HCT116 (cell line): ENCODE data around the gene KNDC1.

Experiments used
- CTCF ChIP-seq, 3 experiments: fragments of 200-600 bp in 1 of 3; sonication (generic) in 1 of 3; IDR thresholded peaks in 2 of 3; conservative IDR thresholded peaks in 1 of 3; 2 replicates each; pipeline ENCODE4 v1.5.1; 2012 to 2017; ENCODE audit warnings: low read depth in 2 of 3, low read length in 2 of 3, antibody characterized with exemption in 1 of 3, borderline replicate concordance in 1 of 3, control low read depth in 1 of 3, mild to moderate bottlenecking in 1 of 3, mixed read lengths in 1 of 3, mixed run types in 1 of 3, moderate library complexity in 1 of 3; ENCODE audit not compliant: insufficient read depth in 1 of 3
- ELF1 ChIP-seq: IDR thresholded peaks from 2 replicates; pipeline ENCODE4 v1.6.1; 2012; ENCODE audit warnings: low read depth, borderline replicate concordance
- EZH2 ChIP-seq: fragments of 200-600 bp; sonication (generic); IDR thresholded peaks from 2 replicates; pipeline ENCODE4 v1.6.1; 2017; ENCODE audit warnings: antibody characterized with exemption, mixed run types
- EZH2phosphoT487 ChIP-seq: fragments of 200-600 bp; IDR thresholded peaks from 2 replicates; pipeline ENCODE4 v1.6.1; 2018; ENCODE audit warnings: antibody characterized with exemption, borderline replicate concordance
- JUND ChIP-seq: IDR thresholded peaks from 2 replicates; pipeline ENCODE4 v1.6.1; 2012
- POLR2A ChIP-seq: IDR thresholded peaks from 2 replicates; pipeline ENCODE4 v1.7.0; 2011; ENCODE audit warnings: borderline replicate concordance; ENCODE audit not compliant: insufficient read depth, insufficient read length; ENCODE audit errors: extremely low read depth
- POLR2AphosphoS5 ChIP-seq: IDR thresholded peaks from 2 replicates; pipeline ENCODE4 v1.6.1; 2011; ENCODE audit warnings: mild to moderate bottlenecking, low read depth, low read length, moderate library complexity
- RAD21 ChIP-seq: IDR thresholded peaks from 2 replicates; pipeline ENCODE4 v1.6.1; 2012; ENCODE audit warnings: low read depth, mild to moderate bottlenecking
- TCF7L2 ChIP-seq: IDR thresholded peaks from 2 replicates; pipeline ENCODE4 v1.7.0; 2011; ENCODE audit warnings: borderline replicate concordance, inconsistent platforms; ENCODE audit not compliant: insufficient read depth, insufficient read length; ENCODE audit errors: extremely low read depth
- YY1 ChIP-seq: IDR thresholded peaks from 2 replicates; pipeline ENCODE4 v1.6.1; 2011; ENCODE audit warnings: low read length, low read depth, moderate library complexity, mild to moderate bottlenecking; ENCODE audit not compliant: insufficient replicate concordance; ENCODE audit errors: extremely low read depth
- ZFX ChIP-seq: fragments of 450-650 bp; IDR thresholded peaks from 2 replicates; pipeline ENCODE4 v1.6.1; 2017
- TF ChIP-seq, protein P1 (sequence below): IDR thresholded peaks from 2 replicates; pipeline ENCODE4 v1.6.1; 2012
- TF ChIP-seq, protein P2 (sequence below): IDR thresholded peaks from 2 replicates; pipeline ENCODE4 v1.6.1; 2012
- TF ChIP-seq, protein P3 (sequence below): IDR thresholded peaks from 2 replicates; pipeline ENCODE4 v1.6.1; 2012; ENCODE audit warnings: low read depth

GRCh38 chr10:133263674-133264073 is 103.7 kb downstream of the KNDC1 start:
- no peak for TF ChIP-seq RAD21
- no peak for TF ChIP-seq CTCF (IDR thresholded peaks at IDR 0.05 in 2 of 3, conservative IDR thresholded peaks at IDR 0.05 in 1 of 3; ENCODE audit: borderline replicate concordance in 1 of 3, insufficient read depth in 1 of 3, low read depth in 2 of 3, low read length in 2 of 3)
- TF ChIP-seq, protein P1, sequence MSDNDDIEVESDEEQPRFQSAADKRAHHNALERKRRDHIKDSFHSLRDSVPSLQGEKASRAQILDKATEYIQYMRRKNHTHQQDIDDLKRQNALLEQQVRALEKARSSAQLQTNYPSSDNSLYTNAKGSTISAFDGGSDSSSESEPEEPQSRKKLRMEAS = no peak
- TF ChIP-seq, protein P2, sequence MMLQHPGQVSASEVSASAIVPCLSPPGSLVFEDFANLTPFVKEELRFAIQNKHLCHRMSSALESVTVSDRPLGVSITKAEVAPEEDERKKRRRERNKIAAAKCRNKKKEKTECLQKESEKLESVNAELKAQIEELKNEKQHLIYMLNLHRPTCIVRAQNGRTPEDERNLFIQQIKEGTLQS = no peak
- no peak for TF ChIP-seq ELF1
- no peak for TF ChIP-seq POLR2AphosphoS5
- TF ChIP-seq POLR2A = no peak
- no peak for TF ChIP-seq YY1
- TF ChIP-seq, protein P3, sequence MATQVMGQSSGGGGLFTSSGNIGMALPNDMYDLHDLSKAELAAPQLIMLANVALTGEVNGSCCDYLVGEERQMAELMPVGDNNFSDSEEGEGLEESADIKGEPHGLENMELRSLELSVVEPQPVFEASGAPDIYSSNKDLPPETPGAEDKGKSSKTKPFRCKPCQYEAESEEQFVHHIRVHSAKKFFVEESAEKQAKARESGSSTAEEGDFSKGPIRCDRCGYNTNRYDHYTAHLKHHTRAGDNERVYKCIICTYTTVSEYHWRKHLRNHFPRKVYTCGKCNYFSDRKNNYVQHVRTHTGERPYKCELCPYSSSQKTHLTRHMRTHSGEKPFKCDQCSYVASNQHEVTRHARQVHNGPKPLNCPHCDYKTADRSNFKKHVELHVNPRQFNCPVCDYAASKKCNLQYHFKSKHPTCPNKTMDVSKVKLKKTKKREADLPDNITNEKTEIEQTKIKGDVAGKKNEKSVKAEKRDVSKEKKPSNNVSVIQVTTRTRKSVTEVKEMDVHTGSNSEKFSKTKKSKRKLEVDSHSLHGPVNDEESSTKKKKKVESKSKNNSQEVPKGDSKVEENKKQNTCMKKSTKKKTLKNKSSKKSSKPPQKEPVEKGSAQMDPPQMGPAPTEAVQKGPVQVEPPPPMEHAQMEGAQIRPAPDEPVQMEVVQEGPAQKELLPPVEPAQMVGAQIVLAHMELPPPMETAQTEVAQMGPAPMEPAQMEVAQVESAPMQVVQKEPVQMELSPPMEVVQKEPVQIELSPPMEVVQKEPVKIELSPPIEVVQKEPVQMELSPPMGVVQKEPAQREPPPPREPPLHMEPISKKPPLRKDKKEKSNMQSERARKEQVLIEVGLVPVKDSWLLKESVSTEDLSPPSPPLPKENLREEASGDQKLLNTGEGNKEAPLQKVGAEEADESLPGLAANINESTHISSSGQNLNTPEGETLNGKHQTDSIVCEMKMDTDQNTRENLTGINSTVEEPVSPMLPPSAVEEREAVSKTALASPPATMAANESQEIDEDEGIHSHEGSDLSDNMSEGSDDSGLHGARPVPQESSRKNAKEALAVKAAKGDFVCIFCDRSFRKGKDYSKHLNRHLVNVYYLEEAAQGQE = no peak
- no peak for TF ChIP-seq TCF7L2
- no peak for TF ChIP-seq ZFX
- no peak for TF ChIP-seq EZH2phosphoT487
- TF ChIP-seq EZH2 = no peak
- TF ChIP-seq JUND = no peak
